HEK293 (cell line): ENCODE measurements around the gene DHX16.

Experiments
- CTCF ChIA-PET: fragments of 350-600 bp; formaldehyde crosslinking; extraction: SDS; loops from one replicate; lab custom pipeline; 2021; ENCODE audit warnings: antibody characterized with exemption; lab: Yijun Ruan, JAX
- POLR2A ChIA-PET: fragments of 300-600 bp; formaldehyde crosslinking; extraction: SDS; loops from one replicate; lab custom pipeline; 2020; ENCODE audit warnings: antibody characterized with exemption, inconsistent platforms; lab: Yijun Ruan, JAX
- H3K27ac ChIP-seq: fragments of 200-500 bp; sonication (Bioruptor generic); 2 replicates; pipeline ENCODE4 v1.5.1; 2014; ENCODE audit warnings: low read depth, low read length, control low read depth, inconsistent platforms; ENCODE audit errors: extremely low read depth
- H3K36me3 ChIP-seq, 2 experiments: fragments of 200-500 bp in 1 of 2; sonication (Bioruptor generic) in 1 of 2; 1 replicate in 1 of 2; 2 replicates in 1 of 2; pipeline ENCODE4 v1.5.1; 2014 to 2017; ENCODE audit warnings: inconsistent platforms in 2 of 2, low read length in 2 of 2; ENCODE audit not compliant: control insufficient read depth in 2 of 2, insufficient read depth in 1 of 2
- H3K4me1 ChIP-seq: fragments of 200-500 bp; sonication (Bioruptor generic); 2 replicates; pipeline ENCODE4 v1.5.1; 2014; ENCODE audit warnings: mild to moderate bottlenecking, low read length, inconsistent platforms; ENCODE audit not compliant: control insufficient read depth, insufficient read depth
- H3K4me3 ChIP-seq: 2 replicates; pipeline ENCODE4 v1.5.1; 2011; ENCODE audit warnings: low read depth, mild to moderate bottlenecking, control low read depth, low read length, moderate library complexity
- H3K9me3 ChIP-seq: fragments of 200-500 bp; sonication (Bioruptor generic); 2 replicates; pipeline ENCODE4 v1.5.1; 2014; ENCODE audit warnings: low read depth, low read length, inconsistent platforms; ENCODE audit not compliant: control insufficient read depth, insufficient read depth
- BCL11A ChIP-seq: fragments of 450-650 bp; formaldehyde crosslinking; IDR thresholded peaks from 2 replicates; pipeline ENCODE4 v1.5.1; 2016; ENCODE audit warnings: low read depth, missing biosample characterization, missing genetic modification characterization
- HOXC10 ChIP-seq: sonication (generic); formaldehyde crosslinking; IDR thresholded peaks from 2 replicates; pipeline ENCODE4 v1.8.1; 2023; ENCODE audit warnings: mild to moderate bottlenecking, missing genetic modification reagents
- PRDM1 ChIP-seq: fragments of 450-650 bp; formaldehyde crosslinking; IDR thresholded peaks from 2 replicates; pipeline ENCODE4; 2016; ENCODE audit warnings: missing biosample characterization, missing genetic modification characterization
- ZFHX2 ChIP-seq: fragments of 450-650 bp; formaldehyde crosslinking; conservative IDR thresholded peaks from 2 replicates; pipeline ENCODE4 v1.5.1; 2016; ENCODE audit warnings: missing biosample characterization, missing genetic modification characterization
- ZIC2 ChIP-seq: fragments of 450-650 bp; formaldehyde crosslinking; IDR thresholded peaks from 2 replicates; pipeline ENCODE4 v1.5.1; 2016; ENCODE audit warnings: missing biosample characterization, missing genetic modification characterization
- ZNF10 ChIP-seq: fragments of 450-650 bp; formaldehyde crosslinking; IDR thresholded peaks from 2 replicates; pipeline ENCODE4 v1.5.1; 2017; ENCODE audit warnings: missing biosample characterization, missing genetic modification characterization
- ZNF266 ChIP-seq: fragments of 450-650 bp; formaldehyde crosslinking; IDR thresholded peaks from 2 replicates; pipeline ENCODE4 v1.5.1; 2016; ENCODE audit warnings: missing biosample characterization, missing genetic modification characterization, low read depth
- ZNF292 ChIP-seq: fragments of 450-650 bp; formaldehyde crosslinking; IDR thresholded peaks from 2 replicates; pipeline ENCODE4 v1.5.1; 2016; ENCODE audit warnings: low read depth, missing biosample characterization, missing genetic modification characterization, borderline replicate concordance
- ZNF324 ChIP-seq: fragments of 450-650 bp; formaldehyde crosslinking; IDR thresholded peaks from 2 replicates; pipeline ENCODE4 v1.5.1; 2016; ENCODE audit warnings: missing biosample characterization, missing genetic modification characterization
- ZNF48 ChIP-seq: fragments of 450-650 bp; formaldehyde crosslinking; IDR thresholded peaks from 2 replicates; pipeline ENCODE4 v1.5.1; 2016; ENCODE audit warnings: missing biosample characterization, missing genetic modification characterization
- ZNF561 ChIP-seq: fragments of 450-650 bp; IDR thresholded peaks from 2 replicates; pipeline ENCODE4 v1.5.1; 2018; ENCODE audit warnings: missing biosample characterization, missing genetic modification characterization, borderline replicate concordance
- ZNF596 ChIP-seq: fragments of 450-650 bp; IDR thresholded peaks from 2 replicates; pipeline ENCODE4 v1.5.0; 2018; ENCODE audit warnings: missing biosample characterization, mild to moderate bottlenecking, missing genetic modification characterization, moderate library complexity
- ZNF600 ChIP-seq: fragments of 450-650 bp; formaldehyde crosslinking; IDR thresholded peaks from 2 replicates; pipeline ENCODE4 v1.5.1; 2016; ENCODE audit warnings: missing biosample characterization, missing genetic modification characterization
- ZNF777 ChIP-seq: fragments of 450-650 bp; formaldehyde crosslinking; IDR thresholded peaks from 2 replicates; pipeline ENCODE4 v1.5.1; 2017; ENCODE audit warnings: missing biosample characterization, missing genetic modification characterization, borderline replicate concordance
- ZNF843 ChIP-seq: fragments of 450-650 bp; formaldehyde crosslinking; IDR thresholded peaks from 2 replicates; pipeline ENCODE4 v1.5.1; 2016; ENCODE audit warnings: missing biosample characterization, missing genetic modification characterization
- ZSCAN16 ChIP-seq: fragments of 450-650 bp; formaldehyde crosslinking; IDR thresholded peaks from 2 replicates; pipeline ENCODE4 v1.5.1; 2016; ENCODE audit warnings: missing biosample characterization, missing genetic modification characterization
- TF ChIP-seq, protein P1 (sequence below): fragments of 450-650 bp; formaldehyde crosslinking; IDR thresholded peaks from 2 replicates; pipeline ENCODE4 v1.5.1; 2016; ENCODE audit warnings: missing biosample characterization, missing genetic modification characterization
- TF ChIP-seq, protein P2 (sequence below): fragments of 450-650 bp; formaldehyde crosslinking; IDR thresholded peaks from 2 replicates; pipeline ENCODE4 v1.5.1; 2016; ENCODE audit warnings: missing biosample characterization, missing genetic modification characterization, low read depth
- TF ChIP-seq, protein P3 (sequence below): fragments of 450-650 bp; formaldehyde crosslinking; IDR thresholded peaks from 2 replicates; pipeline ENCODE4 v1.5.1; 2016; ENCODE audit warnings: missing biosample characterization, missing genetic modification characterization
- TF ChIP-seq, protein P4 (sequence below): fragments of 450-650 bp; formaldehyde crosslinking; IDR thresholded peaks from 2 replicates; pipeline ENCODE4 v1.5.1; 2016; ENCODE audit warnings: missing biosample characterization, missing genetic modification characterization
- TF ChIP-seq, protein P5 (sequence below): fragments of 450-650 bp; formaldehyde crosslinking; IDR thresholded peaks from 2 replicates; pipeline ENCODE4 v1.5.1; 2016; ENCODE audit warnings: missing biosample characterization, missing genetic modification characterization

Gene DHX16

GRCh38 chr6:30679765-30680535 lies 7.1 kb upstream of the DHX16 start:
- peaks cover 19 to 34% of the 10 kb centered on the region in 2 experiments; a peak in 2 of 3 replicates for H3K36me3 ChIP-seq
- ChIA-PET POLR2A (interaction anchor here (0.8 to 7.6 kb wide), 9 partner anchors 7 to 205 kb away, joined by 3 to 120 read pairs (median 6); partner anchors contain the start of genes DDR1, MDC1 and TUBB), CTCF (interaction anchor here (0.6 to 19.6 kb wide), 27 partner anchors 7 to 414 kb away, joined by 3 to 692 read pairs (median 5); partner anchors contain the start of genes MDC1, NRM, TUBB and VARS2)
- H3K27ac ChIP-seq = no peak overlapping the region
- H3K4me1 ChIP-seq = peaks cover 19% of the 10 kb centered on the region
- TF ChIP-seq ZNF777 (tag by site-specific recombination) = no peak
- TF ChIP-seq PRDM1 = no peak
- TF ChIP-seq, protein P1, sequence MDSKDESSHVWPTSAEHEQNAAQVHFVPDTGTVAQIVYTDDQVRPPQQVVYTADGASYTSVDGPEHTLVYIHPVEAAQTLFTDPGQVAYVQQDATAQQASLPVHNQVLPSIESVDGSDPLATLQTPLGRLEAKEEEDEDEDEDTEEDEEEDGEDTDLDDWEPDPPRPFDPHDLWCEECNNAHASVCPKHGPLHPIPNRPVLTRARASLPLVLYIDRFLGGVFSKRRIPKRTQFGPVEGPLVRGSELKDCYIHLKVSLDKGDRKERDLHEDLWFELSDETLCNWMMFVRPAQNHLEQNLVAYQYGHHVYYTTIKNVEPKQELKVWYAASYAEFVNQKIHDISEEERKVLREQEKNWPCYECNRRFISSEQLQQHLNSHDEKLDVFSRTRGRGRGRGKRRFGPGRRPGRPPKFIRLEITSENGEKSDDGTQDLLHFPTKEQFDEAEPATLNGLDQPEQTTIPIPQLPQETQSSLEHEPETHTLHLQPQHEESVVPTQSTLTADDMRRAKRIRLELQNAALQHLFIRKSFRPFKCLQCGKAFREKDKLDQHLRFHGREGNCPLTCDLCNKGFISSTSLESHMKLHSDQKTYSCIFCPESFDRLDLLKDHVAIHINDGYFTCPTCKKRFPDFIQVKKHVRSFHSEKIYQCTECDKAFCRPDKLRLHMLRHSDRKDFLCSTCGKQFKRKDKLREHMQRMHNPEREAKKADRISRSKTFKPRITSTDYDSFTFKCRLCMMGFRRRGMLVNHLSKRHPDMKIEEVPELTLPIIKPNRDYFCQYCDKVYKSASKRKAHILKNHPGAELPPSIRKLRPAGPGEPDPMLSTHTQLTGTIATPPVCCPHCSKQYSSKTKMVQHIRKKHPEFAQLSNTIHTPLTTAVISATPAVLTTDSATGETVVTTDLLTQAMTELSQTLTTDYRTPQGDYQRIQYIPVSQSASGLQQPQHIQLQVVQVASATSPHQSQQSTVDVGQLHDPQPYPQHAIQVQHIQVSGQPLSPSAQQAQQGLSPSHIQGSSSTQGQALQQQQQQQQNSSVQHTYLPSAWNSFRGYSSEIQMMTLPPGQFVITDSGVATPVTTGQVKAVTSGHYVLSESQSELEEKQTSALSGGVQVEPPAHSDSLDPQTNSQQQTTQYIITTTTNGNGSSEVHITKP = no peak
- no peak for TF ChIP-seq ZNF266 (tag by site-specific recombination)
- TF ChIP-seq HOXC10 (CRISPR knock-in tag) = no peak
- TF ChIP-seq ZNF843 (tag by site-specific recombination) = no peak
- TF ChIP-seq, protein P2, sequence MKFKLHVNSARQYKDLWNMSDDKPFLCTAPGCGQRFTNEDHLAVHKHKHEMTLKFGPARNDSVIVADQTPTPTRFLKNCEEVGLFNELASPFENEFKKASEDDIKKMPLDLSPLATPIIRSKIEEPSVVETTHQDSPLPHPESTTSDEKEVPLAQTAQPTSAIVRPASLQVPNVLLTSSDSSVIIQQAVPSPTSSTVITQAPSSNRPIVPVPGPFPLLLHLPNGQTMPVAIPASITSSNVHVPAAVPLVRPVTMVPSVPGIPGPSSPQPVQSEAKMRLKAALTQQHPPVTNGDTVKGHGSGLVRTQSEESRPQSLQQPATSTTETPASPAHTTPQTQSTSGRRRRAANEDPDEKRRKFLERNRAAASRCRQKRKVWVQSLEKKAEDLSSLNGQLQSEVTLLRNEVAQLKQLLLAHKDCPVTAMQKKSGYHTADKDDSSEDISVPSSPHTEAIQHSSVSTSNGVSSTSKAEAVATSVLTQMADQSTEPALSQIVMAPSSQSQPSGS (tag by site-specific recombination) = no peak
- TF ChIP-seq ZSCAN16 (tag by site-specific recombination) = no peak
- H3K9me3 ChIP-seq = no peaks in the 10 kb centered on the region
- H3K4me3 ChIP-seq = no peak overlapping the region

DNA sequence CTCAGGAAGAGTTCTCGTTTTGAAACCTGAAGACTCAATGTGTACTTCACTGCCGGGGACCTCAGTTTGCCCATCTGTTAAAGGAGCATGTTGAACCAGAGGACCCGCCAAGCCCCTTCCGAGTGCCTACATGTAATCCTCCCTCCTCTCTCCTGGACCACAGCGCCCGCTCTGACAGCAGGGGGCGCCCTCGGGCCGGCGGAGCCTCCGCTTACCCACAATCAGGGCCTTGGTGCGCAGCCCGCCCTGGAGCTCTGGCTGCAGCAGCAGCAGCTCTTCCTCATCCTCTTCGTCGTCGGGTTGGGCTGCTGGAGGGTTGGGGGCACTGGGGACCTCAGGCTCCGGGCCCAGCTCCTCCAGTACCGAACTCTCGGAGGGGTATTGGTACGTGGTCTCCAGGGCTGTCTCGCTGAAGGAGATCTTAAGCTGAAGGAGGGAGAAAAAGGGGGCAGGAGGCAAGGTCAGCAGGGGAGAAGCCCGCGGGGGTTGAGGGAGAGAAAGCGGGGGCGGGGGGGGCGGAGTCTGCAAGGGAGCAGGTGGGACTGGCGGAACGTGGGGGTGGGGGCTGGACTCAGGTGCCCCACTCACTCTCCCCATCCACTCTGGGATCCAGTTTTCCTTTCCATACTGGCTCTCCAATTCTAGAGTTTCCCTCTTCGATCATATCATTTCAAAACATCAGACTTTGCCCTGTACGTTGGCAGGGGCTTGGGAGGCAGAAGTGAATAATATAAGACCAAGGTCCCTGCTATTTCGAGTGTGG lies 6.3 kb upstream of the DHX16 start:
- no peaks in the 10 kb centered on the region for H3K9me3 ChIP-seq
- H3K4me1 ChIP-seq = peaks cover 19% of the 10 kb centered on the region
- H3K27ac ChIP-seq = no peak overlapping the region
- H3K4me3 ChIP-seq = no peak overlapping the region
- ChIA-PET CTCF (interaction anchor here (0.5 to 19.6 kb wide), 54 partner anchors 8 to 894 kb away, joined by 3 to 692 read pairs (median 4); partner anchors contain the start of genes FLOT1, MDC1, MRPS18B and NRM), POLR2A (interaction anchor here (0.7 to 7.6 kb wide), 18 partner anchors 8 to 235 kb away, joined by 3 to 120 read pairs (median 4); partner anchors contain the start of genes DDR1, MDC1, TUBB and VARS2)
- H3K36me3 ChIP-seq = peaks cover 19 to 34% of the 10 kb centered on the region in 2 experiments; a peak in 2 of 3 replicates
- TF ChIP-seq ZNF10 (tag by site-specific recombination) = no peak
- peak; percentile 34; the same call in 1 of the 2 replicates for TF ChIP-seq ZNF843 (tag by site-specific recombination)
- TF ChIP-seq, protein P3, sequence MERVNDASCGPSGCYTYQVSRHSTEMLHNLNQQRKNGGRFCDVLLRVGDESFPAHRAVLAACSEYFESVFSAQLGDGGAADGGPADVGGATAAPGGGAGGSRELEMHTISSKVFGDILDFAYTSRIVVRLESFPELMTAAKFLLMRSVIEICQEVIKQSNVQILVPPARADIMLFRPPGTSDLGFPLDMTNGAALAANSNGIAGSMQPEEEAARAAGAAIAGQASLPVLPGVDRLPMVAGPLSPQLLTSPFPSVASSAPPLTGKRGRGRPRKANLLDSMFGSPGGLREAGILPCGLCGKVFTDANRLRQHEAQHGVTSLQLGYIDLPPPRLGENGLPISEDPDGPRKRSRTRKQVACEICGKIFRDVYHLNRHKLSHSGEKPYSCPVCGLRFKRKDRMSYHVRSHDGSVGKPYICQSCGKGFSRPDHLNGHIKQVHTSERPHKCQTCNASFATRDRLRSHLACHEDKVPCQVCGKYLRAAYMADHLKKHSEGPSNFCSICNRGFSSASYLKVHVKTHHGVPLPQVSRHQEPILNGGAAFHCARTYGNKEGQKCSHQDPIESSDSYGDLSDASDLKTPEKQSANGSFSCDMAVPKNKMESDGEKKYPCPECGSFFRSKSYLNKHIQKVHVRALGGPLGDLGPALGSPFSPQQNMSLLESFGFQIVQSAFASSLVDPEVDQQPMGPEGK (tag by site-specific recombination) = peak; percentile 31
- peak; percentile 82 for TF ChIP-seq ZNF561 (tag by site-specific recombination)
- TF ChIP-seq BCL11A (tag by site-specific recombination) = no peak
- TF ChIP-seq ZFHX2 (tag by site-specific recombination) = peak; percentile 54
- no peak for TF ChIP-seq ZNF596 (tag by site-specific recombination)
- TF ChIP-seq ZNF324 (tag by site-specific recombination) = peak; percentile 49; the same call in 1 of the 2 replicates
- no peak for TF ChIP-seq ZNF292 (tag by site-specific recombination)
- peak; percentile 49; the same call in 1 of the 2 replicates for TF ChIP-seq ZNF600 (tag by site-specific recombination)
- TF ChIP-seq, protein P4, sequence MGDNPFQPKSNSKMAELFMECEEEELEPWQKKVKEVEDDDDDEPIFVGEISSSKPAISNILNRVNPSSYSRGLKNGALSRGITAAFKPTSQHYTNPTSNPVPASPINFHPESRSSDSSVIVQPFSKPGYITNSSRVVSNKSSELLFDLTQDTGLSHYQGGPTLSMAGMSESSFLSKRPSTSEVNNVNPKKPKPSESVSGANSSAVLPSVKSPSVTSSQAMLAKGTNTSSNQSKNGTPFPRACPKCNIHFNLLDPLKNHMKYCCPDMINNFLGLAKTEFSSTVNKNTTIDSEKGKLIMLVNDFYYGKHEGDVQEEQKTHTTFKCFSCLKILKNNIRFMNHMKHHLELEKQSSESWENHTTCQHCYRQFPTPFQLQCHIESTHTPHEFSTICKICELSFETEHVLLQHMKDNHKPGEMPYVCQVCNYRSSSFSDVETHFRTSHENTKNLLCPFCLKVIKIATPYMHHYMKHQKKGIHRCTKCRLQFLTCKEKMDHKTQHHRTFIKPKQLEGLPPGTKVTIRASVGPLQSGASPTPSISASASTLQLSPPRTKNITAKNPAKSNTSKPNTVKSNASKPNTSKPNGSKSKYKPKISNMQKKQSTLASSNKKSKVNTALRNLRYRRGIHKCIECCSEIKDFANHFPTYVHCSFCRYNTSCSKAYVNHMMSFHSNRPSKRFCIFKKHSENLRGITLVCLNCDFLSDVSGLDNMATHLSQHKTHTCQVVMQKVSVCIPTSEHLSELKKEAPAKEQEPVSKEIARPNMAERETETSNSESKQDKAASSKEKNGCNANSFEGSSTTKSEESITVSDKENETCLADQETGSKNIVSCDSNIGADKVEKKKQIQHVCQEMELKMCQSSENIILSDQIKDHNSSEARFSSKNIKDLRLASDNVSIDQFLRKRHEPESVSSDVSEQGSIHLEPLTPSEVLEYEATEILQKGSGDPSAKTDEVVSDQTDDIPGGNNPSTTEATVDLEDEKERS (tag by site-specific recombination) = no peak
- TF ChIP-seq ZIC2 (tag by site-specific recombination) = peak; percentile 29; the same call in 1 of the 2 replicates
- TF ChIP-seq, protein P5, sequence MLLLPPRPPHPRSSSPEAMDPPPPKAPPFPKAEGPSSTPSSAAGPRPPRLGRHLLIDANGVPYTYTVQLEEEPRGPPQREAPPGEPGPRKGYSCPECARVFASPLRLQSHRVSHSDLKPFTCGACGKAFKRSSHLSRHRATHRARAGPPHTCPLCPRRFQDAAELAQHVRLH (tag by site-specific recombination) = 0 out of 2 replicates have a peak, but pooled peaks have one; percentile 33
- no peak for TF ChIP-seq ZNF48 (tag by site-specific recombination)
